Panc1 (cell line): ENCODE data around the gene PARM1.

ENCODE experiments used
- CTCF ChIP-seq: fragments of 450-650 bp; IDR thresholded peaks from 2 replicates; pipeline ENCODE4 v1.5.1; 2017; ENCODE audit warnings: mild to moderate bottlenecking
- POLR2AphosphoS5 ChIP-seq: IDR thresholded peaks from 2 replicates; pipeline ENCODE4 v1.6.1; 2012; ENCODE audit warnings: mild to moderate bottlenecking, low read depth, low read length, moderate library complexity
- SIN3A ChIP-seq: IDR thresholded peaks from 2 replicates; pipeline ENCODE4 v1.6.1; 2012; ENCODE audit warnings: low read depth, mild to moderate bottlenecking, low read length, moderate library complexity, borderline replicate concordance; ENCODE audit not compliant: insufficient read depth

- no peak for TF ChIP-seq CTCF
- TF ChIP-seq SIN3A, result no peak
- TF ChIP-seq POLR2AphosphoS5, result no peak
Measured at GRCh38 chr4:74947798-74948197, 14.9 kb downstream of the PARM1 start.
